A172 (cell line): ENCODE measurements around the gene RAB33A. TPM values are rescaled to one million over a fixed set of nuclear protein-coding genes. Genes with fewer than 3 reads are reported as not detected.

Source experiments
- DNase-seq: peaks from one replicate; pipeline ENCODE4 v3.0.0-alpha.2; 2015; ENCODE audit warnings: low spot score
- total RNA-seq: library from RNA; depleted of rRNA; stranded (reverse); fragments of >200 nt; shearing (Covaris generic); gene quantifications from 2 replicates; pipeline ENCODE4 v1.2.3, GENCODE V29; 2014; rRNA removed

Gene RAB33A
- total RNA-seq: not detected in 2 replicates

GRCh38 chrX:130171446-130172126 is at the start of gene RAB33A:
TSS of gene RAB33A (plus strand) at chrX:130171962. CDS start at chrX:130172063, 101 bp downstream.
- no peak for DNase-seq

- no peak for DNase-seq
Observed at GRCh38 chrX:130124577-130124976, 47.2 kb upstream of the RAB33A start.

- no peak for DNase-seq
Observed at GRCh38 chrX:130125091-130125874, 46.5 kb upstream of the RAB33A start.

- no peak for DNase-seq
Observed at GRCh38 chrX:130130990-130131389, 40.8 kb upstream of the RAB33A start.

- DNase-seq: no peak
Observed at GRCh38 chrX:130136496-130136895, 35.3 kb upstream of the RAB33A start.

GRCh38 chrX:130136961-130137360 is 34.8 kb upstream of the RAB33A start:
- no peak for DNase-seq

- no peak for DNase-seq
Observed at GRCh38 chrX:130139474-130140201, 32.1 kb upstream of the RAB33A start.

- DNase-seq: no peak
Observed at GRCh38 chrX:130144509-130144908, 27.3 kb upstream of the RAB33A start.

GRCh38 chrX:130145123-130145522 is 26.6 kb upstream of the RAB33A start:
- DNase-seq: no peak

- DNase-seq: no peak
Observed at GRCh38 chrX:130147631-130148030, 24.1 kb upstream of the RAB33A start.

GRCh38 chrX:130155564-130155963 is 16.2 kb upstream of the RAB33A start:
- no peak for DNase-seq

GRCh38 chrX:130158311-130158710 is 13.5 kb upstream of the RAB33A start:
- DNase-seq: no peak

GRCh38 chrX:130159776-130160175 is 12.0 kb upstream of the RAB33A start:
- DNase-seq: no peak

- no peak for DNase-seq
Observed at GRCh38 chrX:130162094-130162735, 9.5 kb upstream of the RAB33A start.

GRCh38 chrX:130163398-130163797 is 8.4 kb upstream of the RAB33A start:
- no peak for DNase-seq

- no peak for DNase-seq
Observed at GRCh38 chrX:130165181-130165702, 6.5 kb upstream of the RAB33A start.

- DNase-seq: peak; percentile 71
Observed at GRCh38 chrX:130165703-130166502, 5.9 kb upstream of the RAB33A start, which contains the start of gene AIFM1. TSS of gene AIFM1 (minus strand) at chrX:130165841. CDS start at chrX:130165656, 185 bp downstream.

- no peak for DNase-seq
Observed at GRCh38 chrX:130166503-130166777, 5.3 kb upstream of the RAB33A start.

GRCh38 chrX:130167040-130167439 is 4.7 kb upstream of the RAB33A start:
- no peak for DNase-seq

GRCh38 chrX:130170752-130171445 is 863 bp upstream of the RAB33A start:
- no peak for DNase-seq
